DND-41 (cell line): ENCODE data around the gene XPR1.

Experiments
- ATAC-seq: fragments of 200-7000 bp; cut with Tn5 transposase; 3 replicates; pipeline ENCODE4 v1.9.1; 2021; ENCODE audit warnings: low read depth; ENCODE audit not compliant: insufficient read depth
- DNase-seq: peaks from one replicate; pipeline ENCODE4 v3.0.0-alpha.2; 2020
- H2AFZ ChIP-seq: 2 replicates; pipeline ENCODE4 v1.6.0; 2012; ENCODE audit warnings: low read depth, low read length
- H3K27ac ChIP-seq: 2 replicates; pipeline ENCODE4 v1.5.1; 2012; ENCODE audit warnings: low read length, inconsistent platforms
- H3K27me3 ChIP-seq: fragments of 200-600 bp; sonication (generic); 2 replicates; pipeline ENCODE4 v1.6.0; 2012; ENCODE audit warnings: low read length, mild to moderate bottlenecking, inconsistent platforms; ENCODE audit not compliant: insufficient read depth, poor library complexity
- H3K36me3 ChIP-seq: 2 replicates; pipeline ENCODE4 v1.5.1; 2012; ENCODE audit warnings: low read length, inconsistent platforms; ENCODE audit not compliant: insufficient read depth
- H3K4me1 ChIP-seq: 2 replicates; pipeline ENCODE4 v1.5.1; 2012; ENCODE audit warnings: mild to moderate bottlenecking, low read length; ENCODE audit not compliant: insufficient read depth
- H3K4me2 ChIP-seq: 2 replicates; pipeline ENCODE4 v1.6.0; 2012; ENCODE audit warnings: mild to moderate bottlenecking, moderate library complexity, low read length, inconsistent platforms; ENCODE audit not compliant: insufficient read depth
- H3K4me3 ChIP-seq, 2 experiments: fragments of 200-600 bp in 1 of 2; shearing (Covaris generic) in 1 of 2; 2 replicates each; pipeline ENCODE4 v1.5.1; 2012 to 2016; ENCODE audit warnings: inconsistent platforms in 2 of 2, low read length in 2 of 2, mild to moderate bottlenecking in 2 of 2, low read depth in 1 of 2, moderate library complexity in 1 of 2
- H3K79me2 ChIP-seq: 2 replicates; pipeline ENCODE4 v1.6.0; 2012; ENCODE audit warnings: low read length, inconsistent platforms; ENCODE audit not compliant: insufficient read depth
- H3K9ac ChIP-seq: 2 replicates; pipeline ENCODE4 v1.6.0; 2012; ENCODE audit warnings: low read depth, mild to moderate bottlenecking, inconsistent platforms, low read length, moderate library complexity
- H3K9me3 ChIP-seq: 2 replicates; pipeline ENCODE4 v1.5.1; 2012; ENCODE audit warnings: low read length, moderate library complexity, mild to moderate bottlenecking, inconsistent platforms; ENCODE audit not compliant: insufficient read depth, severe bottlenecking
- H4K20me1 ChIP-seq: 2 replicates; pipeline ENCODE4 v1.6.0; 2012; ENCODE audit warnings: low read length; ENCODE audit not compliant: insufficient read depth
- EZH2 ChIP-seq: IDR thresholded peaks from 3 replicates; pipeline ENCODE4 v1.6.1; 2012; ENCODE audit warnings: borderline replicate concordance, low read depth, mild to moderate bottlenecking, moderate library complexity, low read length, inconsistent platforms; ENCODE audit not compliant: severe bottlenecking
- TF ChIP-seq, protein P1 (sequence below): IDR thresholded peaks from 2 replicates; pipeline ENCODE4 v1.5.1; 2012; ENCODE audit warnings: borderline replicate concordance, low read length, moderate library complexity, mild to moderate bottlenecking; ENCODE audit not compliant: poor library complexity, severe bottlenecking; ENCODE audit errors: extremely low read depth

The XPR1 gene

GRCh38 chr1:180836449-180836848 lies 204.6 kb downstream of the XPR1 start:
- H3K9ac ChIP-seq, result no peak overlapping the region
- TF ChIP-seq, protein P1, sequence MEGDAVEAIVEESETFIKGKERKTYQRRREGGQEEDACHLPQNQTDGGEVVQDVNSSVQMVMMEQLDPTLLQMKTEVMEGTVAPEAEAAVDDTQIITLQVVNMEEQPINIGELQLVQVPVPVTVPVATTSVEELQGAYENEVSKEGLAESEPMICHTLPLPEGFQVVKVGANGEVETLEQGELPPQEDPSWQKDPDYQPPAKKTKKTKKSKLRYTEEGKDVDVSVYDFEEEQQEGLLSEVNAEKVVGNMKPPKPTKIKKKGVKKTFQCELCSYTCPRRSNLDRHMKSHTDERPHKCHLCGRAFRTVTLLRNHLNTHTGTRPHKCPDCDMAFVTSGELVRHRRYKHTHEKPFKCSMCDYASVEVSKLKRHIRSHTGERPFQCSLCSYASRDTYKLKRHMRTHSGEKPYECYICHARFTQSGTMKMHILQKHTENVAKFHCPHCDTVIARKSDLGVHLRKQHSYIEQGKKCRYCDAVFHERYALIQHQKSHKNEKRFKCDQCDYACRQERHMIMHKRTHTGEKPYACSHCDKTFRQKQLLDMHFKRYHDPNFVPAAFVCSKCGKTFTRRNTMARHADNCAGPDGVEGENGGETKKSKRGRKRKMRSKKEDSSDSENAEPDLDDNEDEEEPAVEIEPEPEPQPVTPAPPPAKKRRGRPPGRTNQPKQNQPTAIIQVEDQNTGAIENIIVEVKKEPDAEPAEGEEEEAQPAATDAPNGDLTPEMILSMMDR, result no peak
- TF ChIP-seq EZH2, result no peak
- no peak overlapping the region for H3K27ac ChIP-seq
- H3K79me2 ChIP-seq, result no peaks in the 10 kb centered on the region
- H3K27me3 ChIP-seq, result no peaks in the 10 kb centered on the region
- DNase-seq, result no peak
- peaks cover 12% of the 10 kb centered on the region for H3K9me3 ChIP-seq
- no peak overlapping the region for H2AFZ ChIP-seq
- peaks cover 25% of the 10 kb centered on the region; the same call in 1 of the 2 replicates for H3K36me3 ChIP-seq
- H3K4me3 ChIP-seq, result no peak overlapping the region
- H3K4me1 ChIP-seq, result no peaks in the 10 kb centered on the region
- ATAC-seq, result no peak
- H4K20me1 ChIP-seq, result no peaks in the 10 kb centered on the region
- H3K4me2 ChIP-seq, result no peak overlapping the region

DNA sequence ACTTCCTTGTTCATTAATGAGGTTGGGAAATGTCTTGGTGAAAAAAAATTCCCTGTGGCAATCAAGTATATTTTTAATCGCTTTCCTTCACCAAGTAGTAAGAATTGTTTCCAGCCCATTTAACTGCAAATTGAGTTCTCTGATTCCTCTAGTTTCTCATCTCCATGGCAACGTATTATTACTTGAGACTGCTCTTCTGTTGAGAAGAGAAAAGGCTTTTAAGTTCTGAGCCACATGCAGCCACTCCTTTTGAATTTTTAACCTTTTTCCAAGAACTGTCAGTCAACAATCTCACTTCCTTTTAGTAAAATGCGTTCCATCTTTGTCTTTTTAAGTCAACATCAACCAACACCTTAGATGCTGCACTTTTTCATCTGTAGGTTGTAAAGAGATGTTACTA lies 205.2 kb downstream of the XPR1 start:
- no peak for TF ChIP-seq EZH2
- TF ChIP-seq, protein P1, result no peak
- ATAC-seq, result no peak
- no peaks in the 10 kb centered on the region for H3K79me2 ChIP-seq

GRCh38 chr1:180838535-180838934 lies 206.7 kb downstream of the XPR1 start:
- Histone ChIP-seq H3K9me3 (peaks cover 7% of the 10 kb centered on the region), H3K79me2 (no peaks in the 10 kb centered on the region), H4K20me1 (no peaks in the 10 kb centered on the region), H3K27ac (no peak overlapping the region), H3K4me1 (no peaks in the 10 kb centered on the region), H3K4me3 (no peak overlapping the region), H3K27me3 (no peaks in the 10 kb centered on the region), H2AFZ (no peak overlapping the region), H3K9ac (no peak overlapping the region), H3K36me3 (peaks cover 14% of the 10 kb centered on the region; the same call in 1 of the 2 replicates), H3K4me2 (no peak overlapping the region)
- DNase-seq, result no peak
- no peak for ATAC-seq
- TF ChIP-seq EZH2, result no peak
- TF ChIP-seq, protein P1, result no peak

More for the DNA sequence above, 205.2 kb downstream of the XPR1 start:
- no peak overlapping the region for H3K4me2 ChIP-seq
- H2AFZ ChIP-seq, result no peak overlapping the region
- H3K36me3 ChIP-seq, result peaks cover 25% of the 10 kb centered on the region; the same call in 1 of the 2 replicates
- DNase-seq, result no peak
- H3K27me3 ChIP-seq, result no peaks in the 10 kb centered on the region
- no peak overlapping the region for H3K4me3 ChIP-seq
- peaks cover 12% of the 10 kb centered on the region for H3K9me3 ChIP-seq
- H3K4me1 ChIP-seq, result no peaks in the 10 kb centered on the region
- no peak overlapping the region for H3K27ac ChIP-seq
- H4K20me1 ChIP-seq, result no peaks in the 10 kb centered on the region
- no peak overlapping the region for H3K9ac ChIP-seq

GRCh38 chr1:180839547-180839946 lies 207.7 kb downstream of the XPR1 start:
- H3K27me3 ChIP-seq, result no peaks in the 10 kb centered on the region
- no peaks in the 10 kb centered on the region for H3K79me2 ChIP-seq
- no peak overlapping the region for H3K27ac ChIP-seq
- TF ChIP-seq EZH2, result no peak
- H3K4me3 ChIP-seq, result no peak overlapping the region
- H3K4me1 ChIP-seq, result no peaks in the 10 kb centered on the region
- H3K4me2 ChIP-seq, result no peak overlapping the region
- no peak overlapping the region for H2AFZ ChIP-seq
- H3K36me3 ChIP-seq, result peaks cover 16% of the 10 kb centered on the region
- ATAC-seq (no peak), DNase-seq (no peak)
- H3K9me3 ChIP-seq, result peaks cover 7% of the 10 kb centered on the region
- H3K9ac ChIP-seq, result no peak overlapping the region
- no peaks in the 10 kb centered on the region for H4K20me1 ChIP-seq
